ENCODE measurements around the gene PRMT3.

DNA sequence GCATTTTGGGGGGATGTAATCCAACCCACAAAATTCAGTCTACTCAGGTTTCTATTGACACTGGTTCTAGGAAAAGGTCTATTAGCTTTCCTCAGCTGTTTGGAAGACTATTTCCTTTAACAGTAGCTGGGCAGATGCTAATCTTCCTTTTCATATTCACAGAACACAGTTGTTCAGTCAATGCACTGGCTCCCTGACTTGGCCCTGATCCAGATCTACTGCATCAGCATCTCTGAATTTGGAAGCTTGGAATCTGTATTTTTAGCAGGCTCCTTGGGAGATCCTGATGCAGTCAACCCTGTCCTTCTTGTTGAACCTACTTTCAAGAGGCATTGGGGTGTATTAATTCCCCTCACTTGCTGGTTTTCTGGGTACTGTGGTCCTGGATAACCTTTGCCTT is 17.7 kb upstream of the PRMT3 start:
- TF ChIP-seq ZNF792 (CRISPR knock-in tag; IDR thresholded peaks at IDR 0.05) (no peak), FOXP1 (IDR thresholded peaks at IDR 0.05) (no peak), FOXP1 (CRISPR knock-in tag; IDR thresholded peaks at IDR 0.05) (no peak), MEF2D (CRISPR knock-in tag; IDR thresholded peaks at IDR 0.05) (no peak), MYC (CRISPR knock-in tag; IDR thresholded peaks at IDR 0.05; ENCODE audit: borderline replicate concordance) (no peak), SRF (IDR thresholded peaks at IDR 0.05; ENCODE audit: low read depth, low read length) (no peak)
- TF ChIP-seq, protein P1, sequence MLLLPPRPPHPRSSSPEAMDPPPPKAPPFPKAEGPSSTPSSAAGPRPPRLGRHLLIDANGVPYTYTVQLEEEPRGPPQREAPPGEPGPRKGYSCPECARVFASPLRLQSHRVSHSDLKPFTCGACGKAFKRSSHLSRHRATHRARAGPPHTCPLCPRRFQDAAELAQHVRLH (CRISPR knock-in tag; IDR thresholded peaks at IDR 0.05; ENCODE audit: borderline replicate concordance, low read depth), result no peak
